Panc1 (cell line): ENCODE results near the gene TTLL11.

Source experiments
- POLR2AphosphoS5 ChIP-seq: IDR thresholded peaks from 2 replicates; pipeline ENCODE4 v1.6.1; 2012; ENCODE audit warnings: mild to moderate bottlenecking, low read depth, low read length, moderate library complexity
- TF ChIP-seq, protein P1 (sequence below): fragments of 450-650 bp; IDR thresholded peaks from 2 replicates; pipeline ENCODE4 v1.5.1; 2017; ENCODE audit warnings: mild to moderate bottlenecking

- TF ChIP-seq, protein P1, sequence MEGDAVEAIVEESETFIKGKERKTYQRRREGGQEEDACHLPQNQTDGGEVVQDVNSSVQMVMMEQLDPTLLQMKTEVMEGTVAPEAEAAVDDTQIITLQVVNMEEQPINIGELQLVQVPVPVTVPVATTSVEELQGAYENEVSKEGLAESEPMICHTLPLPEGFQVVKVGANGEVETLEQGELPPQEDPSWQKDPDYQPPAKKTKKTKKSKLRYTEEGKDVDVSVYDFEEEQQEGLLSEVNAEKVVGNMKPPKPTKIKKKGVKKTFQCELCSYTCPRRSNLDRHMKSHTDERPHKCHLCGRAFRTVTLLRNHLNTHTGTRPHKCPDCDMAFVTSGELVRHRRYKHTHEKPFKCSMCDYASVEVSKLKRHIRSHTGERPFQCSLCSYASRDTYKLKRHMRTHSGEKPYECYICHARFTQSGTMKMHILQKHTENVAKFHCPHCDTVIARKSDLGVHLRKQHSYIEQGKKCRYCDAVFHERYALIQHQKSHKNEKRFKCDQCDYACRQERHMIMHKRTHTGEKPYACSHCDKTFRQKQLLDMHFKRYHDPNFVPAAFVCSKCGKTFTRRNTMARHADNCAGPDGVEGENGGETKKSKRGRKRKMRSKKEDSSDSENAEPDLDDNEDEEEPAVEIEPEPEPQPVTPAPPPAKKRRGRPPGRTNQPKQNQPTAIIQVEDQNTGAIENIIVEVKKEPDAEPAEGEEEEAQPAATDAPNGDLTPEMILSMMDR = no peak
- TF ChIP-seq POLR2AphosphoS5 = no peak
Observed at GRCh38 chr9:121836366-121836885, 256.7 kb downstream of the TTLL11 start.
